ENCODE measurements around the gene PIP5K1C.
"Not testable (repeated sequence)": the region's sequence is repeated elsewhere in the genome, so short reads cannot be mapped to it uniquely, and the experiment has no call there.

The PIP5K1C gene

DNA sequence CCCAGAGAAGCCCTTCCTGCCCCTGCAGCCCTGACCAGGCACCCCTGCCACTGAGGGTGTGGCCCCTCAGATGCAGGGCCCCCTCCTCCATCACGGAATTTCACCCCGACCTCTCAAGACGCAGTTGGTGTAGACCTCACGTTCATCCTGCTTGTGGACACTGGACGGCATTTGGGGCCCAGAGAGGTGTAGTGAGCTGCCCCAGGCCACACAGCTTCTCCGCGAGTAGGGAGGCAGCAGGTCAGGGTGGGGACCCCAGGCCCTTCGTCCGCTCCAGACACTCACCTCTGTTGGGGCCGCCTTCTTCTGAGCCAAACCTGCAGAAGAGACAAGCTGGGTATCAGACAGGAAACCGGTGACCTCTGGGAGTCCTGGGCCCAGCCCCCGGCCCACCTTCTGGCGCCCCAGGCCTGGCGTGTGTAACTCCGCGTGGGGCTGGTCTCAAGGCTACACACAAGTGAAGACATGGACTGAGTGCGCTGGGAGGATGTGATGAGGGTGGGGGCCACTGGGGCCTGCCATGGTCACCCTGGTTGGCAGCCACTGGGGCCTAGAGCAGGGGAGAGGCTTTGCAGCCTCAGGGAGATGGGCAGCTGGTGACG, 33.1 kb downstream of the PIP5K1C start:
- in situ Hi-C loops (cut with HindIII; ENCODE audit: low sequenced_read_pairs): no loop called here
- no peak for DNase-seq (ENCODE audit: low read depth, low spot score)
- no peak overlapping the region for H3K4me3 ChIP-seq (ENCODE audit: low read depth, low read length)
- TF ChIP-seq, protein P1, sequence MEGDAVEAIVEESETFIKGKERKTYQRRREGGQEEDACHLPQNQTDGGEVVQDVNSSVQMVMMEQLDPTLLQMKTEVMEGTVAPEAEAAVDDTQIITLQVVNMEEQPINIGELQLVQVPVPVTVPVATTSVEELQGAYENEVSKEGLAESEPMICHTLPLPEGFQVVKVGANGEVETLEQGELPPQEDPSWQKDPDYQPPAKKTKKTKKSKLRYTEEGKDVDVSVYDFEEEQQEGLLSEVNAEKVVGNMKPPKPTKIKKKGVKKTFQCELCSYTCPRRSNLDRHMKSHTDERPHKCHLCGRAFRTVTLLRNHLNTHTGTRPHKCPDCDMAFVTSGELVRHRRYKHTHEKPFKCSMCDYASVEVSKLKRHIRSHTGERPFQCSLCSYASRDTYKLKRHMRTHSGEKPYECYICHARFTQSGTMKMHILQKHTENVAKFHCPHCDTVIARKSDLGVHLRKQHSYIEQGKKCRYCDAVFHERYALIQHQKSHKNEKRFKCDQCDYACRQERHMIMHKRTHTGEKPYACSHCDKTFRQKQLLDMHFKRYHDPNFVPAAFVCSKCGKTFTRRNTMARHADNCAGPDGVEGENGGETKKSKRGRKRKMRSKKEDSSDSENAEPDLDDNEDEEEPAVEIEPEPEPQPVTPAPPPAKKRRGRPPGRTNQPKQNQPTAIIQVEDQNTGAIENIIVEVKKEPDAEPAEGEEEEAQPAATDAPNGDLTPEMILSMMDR (IDR thresholded peaks at IDR 0.05; ENCODE audit: low read depth, low read length): no peak

DNA sequence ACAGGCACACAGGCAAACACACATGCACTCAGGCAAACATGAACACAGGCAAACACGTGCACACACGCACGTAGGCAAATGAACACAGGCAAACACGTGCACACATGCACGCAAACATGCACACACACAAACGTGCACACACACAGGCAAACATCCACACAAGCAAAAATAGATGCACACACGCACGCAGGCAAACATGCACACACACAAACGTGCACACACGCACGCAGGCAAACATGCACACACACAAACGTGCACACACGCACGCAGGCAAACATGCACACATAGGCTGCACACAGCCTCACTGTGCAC, 33.8 kb downstream of the PIP5K1C start:
- DNase-seq (ENCODE audit: low read depth, low spot score); in situ Hi-C loops (cut with HindIII; ENCODE audit: low sequenced_read_pairs): not testable (repeated sequence)

DNA sequence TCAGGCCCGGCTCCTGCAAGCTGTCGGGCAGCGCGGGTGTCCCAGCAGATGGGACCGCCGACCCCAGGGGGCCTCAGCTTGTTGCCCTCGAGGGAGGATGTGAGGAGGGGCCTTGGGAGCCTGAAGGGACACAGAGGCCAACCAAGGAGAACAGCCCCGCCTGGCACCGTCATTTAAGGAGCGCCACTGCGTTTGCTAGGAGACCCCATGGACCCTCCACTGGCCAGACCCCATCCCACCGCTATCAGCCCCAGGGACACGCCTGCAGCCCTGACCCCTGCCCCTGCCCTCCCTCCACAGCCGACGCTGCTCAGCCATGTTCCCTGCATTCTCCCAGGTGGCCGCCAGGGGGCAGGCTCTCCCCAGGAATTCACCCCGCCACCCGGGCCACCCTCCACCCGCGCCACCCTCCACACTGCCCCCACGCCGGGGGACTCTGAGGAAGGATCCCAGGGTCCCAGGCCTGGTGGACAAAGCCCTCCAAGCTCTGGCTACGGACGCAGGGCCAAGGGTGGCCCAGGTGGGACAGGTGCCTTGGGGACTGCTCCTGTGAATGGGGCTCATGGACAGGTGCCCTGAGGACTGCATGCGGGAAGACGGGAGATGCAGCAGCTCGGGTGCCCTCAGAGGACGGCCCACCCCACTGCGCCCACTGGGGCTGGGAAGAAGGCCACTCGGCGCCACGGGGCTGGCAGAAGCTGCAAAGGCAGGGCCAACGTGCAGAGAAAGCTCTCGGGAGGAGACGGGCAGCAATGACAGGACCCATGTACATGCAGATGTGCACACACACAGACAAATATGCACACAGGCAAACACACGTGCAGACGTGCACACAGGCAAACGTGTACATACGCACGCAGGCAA, 34.4 kb downstream of the PIP5K1C start:
- in situ Hi-C loops (cut with HindIII; ENCODE audit: low sequenced_read_pairs): no loop called here
- DNase-seq (ENCODE audit: low read depth, low spot score): no peak
- TF ChIP-seq, protein P1 (IDR thresholded peaks at IDR 0.05; ENCODE audit: low read depth, low read length): peak; percentile 87
- no peak overlapping the region for H3K4me3 ChIP-seq (ENCODE audit: low read depth, low read length)

More for the DNA sequence above, 33.8 kb downstream of the PIP5K1C start:
- H3K4me3 ChIP-seq (ENCODE audit: low read depth, low read length): not testable (repeated sequence)

DNA sequence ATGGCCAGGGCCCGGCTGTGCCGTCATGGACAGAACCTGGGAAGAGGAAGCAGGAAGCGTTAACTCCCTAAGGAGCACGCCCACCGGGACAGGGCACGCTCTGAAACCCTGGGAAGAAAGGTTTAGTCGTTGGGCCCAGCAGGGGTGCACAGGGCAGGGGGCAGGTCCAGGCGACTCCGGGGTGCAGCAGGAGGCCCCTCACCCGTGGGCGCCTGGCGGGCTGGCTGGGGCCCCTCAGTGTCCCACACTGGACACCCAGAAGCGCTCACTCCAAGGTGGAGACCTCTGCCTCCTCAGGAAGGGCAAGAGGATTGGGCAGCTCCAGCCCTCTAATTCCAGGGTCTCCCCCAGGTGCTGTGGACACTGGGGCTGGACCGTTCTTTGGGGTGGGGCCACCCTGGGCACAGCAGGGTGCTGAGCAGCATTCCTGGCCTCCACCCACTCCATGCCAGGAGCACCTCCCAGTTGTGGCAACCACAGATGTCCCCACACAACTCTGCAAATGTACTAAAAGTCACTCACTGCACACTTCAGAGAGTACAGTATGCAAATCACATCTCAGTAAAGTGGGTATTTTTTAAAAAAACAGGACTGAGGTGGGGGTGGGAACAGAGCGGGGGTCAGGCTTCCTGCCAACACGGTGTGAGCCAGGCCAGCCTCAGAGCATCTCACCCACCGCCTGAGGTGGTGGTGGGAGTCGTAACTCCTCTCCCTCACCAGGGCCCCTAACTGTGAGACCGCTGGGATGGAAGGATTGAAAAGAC, 35.2 kb downstream of the PIP5K1C start:
- TF ChIP-seq, protein P1 (IDR thresholded peaks at IDR 0.05; ENCODE audit: low read depth, low read length): no peak
- no peak overlapping the region for H3K4me3 ChIP-seq (ENCODE audit: low read depth, low read length)
- in situ Hi-C loops (cut with HindIII; ENCODE audit: low sequenced_read_pairs): no loop called here
- DNase-seq (ENCODE audit: low read depth, low spot score): no peak

DNA sequence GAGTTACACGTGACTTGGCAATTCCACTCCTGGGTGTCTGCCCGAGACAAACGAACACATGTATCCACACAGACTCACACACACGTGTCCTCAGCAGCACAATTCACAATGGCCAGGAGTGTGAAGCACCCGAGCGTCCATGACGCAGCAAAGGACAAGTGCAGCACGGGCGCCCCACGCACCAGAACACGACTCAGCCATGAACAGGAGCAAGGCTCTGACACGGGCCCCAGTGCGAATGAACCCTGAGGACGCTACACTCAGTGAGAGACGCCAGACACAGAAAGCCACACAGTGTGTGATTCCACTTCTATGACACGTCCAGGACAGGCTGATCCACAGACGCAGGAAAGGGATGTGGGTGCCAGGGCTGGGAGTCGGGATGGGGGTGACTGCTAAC, 36.4 kb downstream of the PIP5K1C start:
- TF ChIP-seq, protein P1 (IDR thresholded peaks at IDR 0.05; ENCODE audit: low read depth, low read length): no peak
- no peak overlapping the region for H3K4me3 ChIP-seq (ENCODE audit: low read depth, low read length)
- in situ Hi-C loops (cut with HindIII; ENCODE audit: low sequenced_read_pairs): no loop called here
- DNase-seq (ENCODE audit: low read depth, low spot score): no peak

DNA sequence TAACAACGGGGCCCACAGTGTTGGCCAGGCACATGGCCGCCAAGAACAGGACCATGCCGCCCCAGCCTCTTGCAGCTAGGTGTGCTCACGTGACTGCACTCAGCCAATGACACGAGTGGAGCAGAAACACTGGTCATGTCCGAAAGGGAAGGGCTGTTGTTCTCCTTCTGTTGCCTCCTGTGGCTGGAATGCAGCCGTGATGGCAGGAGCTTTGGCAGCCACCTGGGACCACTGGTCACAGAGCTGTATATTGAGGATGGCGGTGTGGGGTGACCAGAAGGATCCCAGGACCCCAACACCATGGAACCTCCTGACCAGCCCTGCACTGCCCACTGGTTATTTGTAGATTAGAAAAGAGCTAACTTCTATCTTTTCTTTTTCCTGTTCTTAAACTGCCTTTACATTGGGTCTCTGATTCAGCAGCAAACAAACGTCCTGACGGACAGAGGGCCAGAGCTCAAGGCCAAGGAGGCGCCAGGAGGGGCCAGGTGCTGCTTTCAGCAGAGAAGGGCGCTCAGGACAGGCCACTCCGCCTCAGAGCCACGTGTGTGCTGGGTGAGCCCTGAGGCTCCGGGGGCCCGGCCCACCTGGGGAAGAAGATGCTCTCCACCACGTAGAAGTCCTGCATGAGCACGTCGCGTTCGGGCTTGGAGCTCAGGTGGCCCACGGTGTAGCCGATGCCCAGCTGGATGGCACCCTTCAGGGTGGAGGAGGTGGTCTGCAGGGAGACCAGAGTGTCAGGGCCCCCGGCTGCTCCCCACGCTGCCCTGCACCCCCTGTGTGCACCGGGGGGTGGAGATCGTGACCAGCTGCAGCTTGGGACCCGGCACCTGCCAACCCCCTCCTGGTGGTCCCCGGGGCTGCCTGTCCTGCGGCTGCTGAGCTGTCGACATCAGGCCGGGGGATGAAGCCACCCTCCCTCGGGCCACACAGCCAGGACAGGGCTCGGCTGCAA, 38.7 kb downstream of the PIP5K1C start:
- in situ Hi-C loops (cut with HindIII; ENCODE audit: low sequenced_read_pairs): no loop called here
- DNase-seq (ENCODE audit: low read depth, low spot score): no peak
- TF ChIP-seq, protein P1 (IDR thresholded peaks at IDR 0.05; ENCODE audit: low read depth, low read length): no peak
- no peak overlapping the region for H3K4me3 ChIP-seq (ENCODE audit: low read depth, low read length)
